Right hindlimb (tissue), 1 donor: ENCODE results near the gene ZNF214.
"Not testable (repeated sequence)": the region's sequence is repeated elsewhere in the genome, so short reads cannot be mapped to it uniquely, and the experiment has no call there.

Experiments
- DNase-seq: peaks from one replicate; pipeline ENCODE4 v3.0.0-alpha.2; 2018

The ZNF214 gene

DNA sequence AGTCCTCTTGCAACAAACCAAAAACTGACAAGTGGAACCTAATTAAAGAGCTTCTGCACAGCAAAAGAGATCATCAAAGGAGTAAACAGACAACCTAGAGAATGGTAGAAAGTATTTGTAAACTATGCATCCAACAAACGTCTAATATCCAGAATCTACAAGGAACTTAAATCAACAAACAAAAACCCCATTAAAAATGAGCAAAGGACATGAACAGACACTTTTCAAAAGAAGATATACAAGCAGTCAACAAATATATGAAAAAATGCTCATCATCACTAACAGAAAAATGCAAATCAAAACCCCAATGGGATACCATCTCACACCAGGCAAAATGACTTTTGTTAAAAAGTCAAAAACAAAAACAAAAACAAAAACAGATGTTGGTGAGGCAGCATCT, 33.7 kb downstream of the ZNF214 start:
- no peak for DNase-seq

DNA sequence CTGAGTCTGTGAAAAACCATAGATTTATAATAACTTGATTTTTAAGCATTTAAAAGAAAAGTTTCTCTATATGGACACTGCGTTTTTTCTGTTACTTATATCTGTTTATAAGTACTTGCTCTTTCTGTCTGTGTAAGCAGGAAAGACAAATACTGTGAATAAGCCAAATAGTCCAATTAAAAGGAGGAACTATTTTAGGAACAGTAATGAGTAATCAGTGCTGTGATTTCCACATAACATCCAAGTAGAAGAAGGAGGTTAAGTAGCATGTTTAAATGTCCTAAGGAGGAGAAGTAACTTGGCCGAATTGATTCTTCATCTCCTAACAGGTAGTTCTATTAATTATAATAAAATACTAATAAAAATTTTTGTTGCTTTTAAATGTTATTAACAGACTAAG, 40.8 kb downstream of the ZNF214 start:
- no peak for DNase-seq

DNA sequence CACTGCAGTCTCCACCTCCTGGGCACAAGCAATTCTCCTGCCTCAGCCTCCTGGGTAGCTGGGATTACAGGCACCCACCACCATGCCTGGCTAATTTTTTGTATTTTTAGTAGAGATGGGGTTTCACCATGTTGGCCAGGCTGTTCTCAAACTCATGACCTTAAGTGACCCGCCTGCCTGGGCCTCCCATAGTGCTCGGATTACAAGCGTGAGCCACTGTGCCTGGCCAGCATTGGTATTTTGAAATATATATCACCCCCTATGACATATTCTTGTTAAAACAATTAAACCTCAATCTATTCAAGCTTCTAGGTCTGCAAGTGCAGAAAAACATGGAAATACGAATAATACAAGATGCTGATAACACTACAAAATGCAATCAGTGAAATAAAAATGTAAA, 50.3 kb downstream of the ZNF214 start:
- not testable (repeated sequence) for DNase-seq

- DNase-seq = no peak
These were observed 51.3 kb downstream of the ZNF214 start for GRCh38 chr11:6968816-6969215.

- DNase-seq = no peak
These were observed 57.5 kb downstream of the ZNF214 start for GRCh38 chr11:6962673-6963072.

DNA sequence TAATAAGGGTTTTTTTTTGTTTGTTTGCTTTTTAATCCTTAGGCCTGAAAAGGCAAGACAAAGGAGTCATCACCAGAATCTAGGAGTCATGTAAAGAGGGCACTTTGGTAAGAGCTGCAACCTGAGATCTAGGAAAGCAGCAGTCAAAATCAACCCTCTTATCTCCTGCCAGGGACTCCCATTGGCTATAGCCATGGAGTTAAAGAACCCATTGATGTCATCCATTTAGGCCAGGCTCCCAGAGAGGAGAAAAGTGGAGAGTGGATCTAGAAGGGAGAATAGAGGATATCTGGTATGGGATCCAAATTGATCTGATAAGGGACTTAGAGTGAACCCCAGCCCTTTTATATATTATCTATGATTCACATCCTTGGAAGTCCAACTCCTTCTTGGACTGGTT, 58.0 kb downstream of the ZNF214 start:
- no peak for DNase-seq

DNA sequence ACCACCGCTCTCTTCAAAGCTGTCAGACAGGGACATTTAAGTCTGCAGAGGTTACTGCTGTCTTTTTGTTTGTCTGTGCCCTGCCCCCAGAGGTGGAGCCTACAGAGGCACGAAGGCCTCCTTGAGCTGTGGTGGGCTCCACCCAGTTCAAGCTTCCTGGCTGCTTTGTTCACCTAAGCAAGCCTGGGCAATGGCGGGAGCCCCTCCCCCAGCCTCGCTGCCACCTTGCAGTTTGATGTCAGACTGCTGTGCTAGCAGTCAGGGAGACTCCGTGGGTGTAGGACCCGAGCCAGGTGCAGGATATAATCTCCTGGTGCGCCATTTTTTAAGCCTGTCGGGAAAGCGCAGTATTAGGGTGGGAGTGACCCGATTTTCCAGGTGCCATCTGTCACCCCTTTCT, 65.9 kb downstream of the ZNF214 start:
- DNase-seq = not testable (repeated sequence)
